ENCODE data around the gene DTX3. TPM values are rescaled to one million over a fixed set of nuclear protein-coding genes. Genes with fewer than 3 reads are reported as not detected.
"Not testable (repeated sequence)": the region's sequence is repeated elsewhere in the genome, so short reads cannot be mapped to it uniquely, and the experiment has no call there.

The DTX3 gene
- total RNA-seq, 1 donor from 2014 or later: 88.3 TPM

DNA sequence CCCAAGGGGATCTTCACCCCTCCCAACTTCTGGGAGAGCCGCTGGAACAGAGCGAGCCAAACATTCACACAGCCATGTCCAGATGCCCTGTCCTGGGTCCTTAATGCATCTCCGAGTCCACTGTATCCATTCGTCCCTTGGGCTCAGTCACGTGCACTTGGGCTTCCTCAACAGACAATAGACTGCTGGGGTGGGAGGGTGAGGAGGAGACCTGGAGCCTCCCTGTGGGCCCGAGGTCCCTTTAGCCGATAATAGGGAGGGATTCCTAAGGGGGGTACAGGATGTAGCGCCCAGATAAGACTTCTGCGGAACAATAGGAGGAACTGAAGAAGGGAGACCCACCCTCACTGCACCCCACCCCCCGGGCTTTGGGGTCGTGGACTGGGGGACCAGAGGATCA lies 13.3 kb downstream of the DTX3 start:
- H3K27me3 Mint-ChIP-seq (ENCODE audit: low read depth): peaks cover 75% of the 10 kb centered on the region
- no peaks in the 10 kb centered on the region for H3K9me3 Mint-ChIP-seq
- no peak overlapping the region for H3K27ac Mint-ChIP-seq
- no peak overlapping the region for H3K4me3 Mint-ChIP-seq
- H3K36me3 Mint-ChIP-seq: peaks cover 50% of the 10 kb centered on the region
- H3K4me1 Mint-ChIP-seq: peaks cover 14% of the 10 kb centered on the region
- TF ChIP-seq CTCF (IDR thresholded peaks at IDR 0.05; ENCODE audit: unreplicated experiment): no peak
- no peak for DNase-seq (ENCODE audit: low spot score in 2 of 2, unreplicated experiment in 2 of 2)

DNA sequence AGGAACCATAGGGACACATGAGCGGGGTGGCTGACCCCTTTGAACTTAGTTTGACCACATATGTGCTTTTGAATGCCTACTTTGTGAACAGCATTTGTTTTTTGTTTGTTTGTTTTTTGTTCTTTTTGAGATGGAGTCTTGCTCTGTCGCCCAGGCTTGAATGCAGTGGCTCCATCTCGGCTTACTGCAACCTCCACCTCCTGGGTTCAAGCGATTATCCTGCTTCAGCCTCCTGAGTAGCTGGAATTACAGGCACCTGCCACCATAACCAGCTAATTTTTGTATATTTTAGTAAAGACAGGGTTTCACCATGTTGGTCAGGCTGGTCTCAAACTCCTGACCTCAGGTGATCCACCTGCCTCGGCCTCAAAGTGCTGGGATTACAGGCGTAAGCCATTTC lies 13.8 kb downstream of the DTX3 start:
- Mint-ChIP-seq H3K27me3 (ENCODE audit: low read depth) (peaks cover 79% of the 10 kb centered on the region), H3K4me1 (peaks cover 14% of the 10 kb centered on the region), H3K36me3 (peaks cover 50% of the 10 kb centered on the region)
- not testable (repeated sequence) for H3K27ac Mint-ChIP-seq; H3K4me3 Mint-ChIP-seq; H3K9me3 Mint-ChIP-seq; DNase-seq (ENCODE audit: low spot score in 2 of 2, unreplicated experiment in 2 of 2)

DNA sequence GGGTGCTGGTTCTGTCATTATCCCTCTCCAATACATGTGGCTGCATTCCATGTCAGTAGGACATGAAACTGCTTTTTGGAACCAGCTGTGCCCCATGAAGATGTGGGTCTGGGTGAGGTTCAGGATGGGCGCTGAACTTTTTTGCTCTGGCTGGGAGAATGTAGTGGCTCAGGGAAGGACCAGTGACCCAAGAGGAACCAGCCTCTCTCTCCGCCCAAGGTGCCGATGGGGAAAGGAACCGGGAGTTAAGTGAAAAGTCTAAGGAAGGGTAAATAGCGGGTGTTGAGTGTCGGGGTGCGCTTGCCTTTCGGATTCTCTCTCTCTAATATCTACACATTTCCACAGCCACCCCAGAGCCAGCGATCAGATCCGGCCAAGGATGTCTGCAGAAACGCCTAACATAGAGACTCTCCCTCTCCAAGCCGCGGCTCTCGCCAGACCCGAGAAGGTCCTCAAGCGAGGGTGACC lies 14.4 kb downstream of the DTX3 start:
- Mint-ChIP-seq H3K36me3 (peaks cover 47% of the 10 kb centered on the region), H3K27me3 (ENCODE audit: low read depth) (peaks cover 85% of the 10 kb centered on the region), H3K27ac (no peak overlapping the region), H3K9me3 (no peaks in the 10 kb centered on the region), H3K4me3 (no peak overlapping the region), H3K4me1 (peaks cover 14% of the 10 kb centered on the region)
- DNase-seq (ENCODE audit: low spot score in 2 of 2, unreplicated experiment in 2 of 2): no peak
- TF ChIP-seq CTCF (IDR thresholded peaks at IDR 0.05; ENCODE audit: unreplicated experiment): no peak

DNA sequence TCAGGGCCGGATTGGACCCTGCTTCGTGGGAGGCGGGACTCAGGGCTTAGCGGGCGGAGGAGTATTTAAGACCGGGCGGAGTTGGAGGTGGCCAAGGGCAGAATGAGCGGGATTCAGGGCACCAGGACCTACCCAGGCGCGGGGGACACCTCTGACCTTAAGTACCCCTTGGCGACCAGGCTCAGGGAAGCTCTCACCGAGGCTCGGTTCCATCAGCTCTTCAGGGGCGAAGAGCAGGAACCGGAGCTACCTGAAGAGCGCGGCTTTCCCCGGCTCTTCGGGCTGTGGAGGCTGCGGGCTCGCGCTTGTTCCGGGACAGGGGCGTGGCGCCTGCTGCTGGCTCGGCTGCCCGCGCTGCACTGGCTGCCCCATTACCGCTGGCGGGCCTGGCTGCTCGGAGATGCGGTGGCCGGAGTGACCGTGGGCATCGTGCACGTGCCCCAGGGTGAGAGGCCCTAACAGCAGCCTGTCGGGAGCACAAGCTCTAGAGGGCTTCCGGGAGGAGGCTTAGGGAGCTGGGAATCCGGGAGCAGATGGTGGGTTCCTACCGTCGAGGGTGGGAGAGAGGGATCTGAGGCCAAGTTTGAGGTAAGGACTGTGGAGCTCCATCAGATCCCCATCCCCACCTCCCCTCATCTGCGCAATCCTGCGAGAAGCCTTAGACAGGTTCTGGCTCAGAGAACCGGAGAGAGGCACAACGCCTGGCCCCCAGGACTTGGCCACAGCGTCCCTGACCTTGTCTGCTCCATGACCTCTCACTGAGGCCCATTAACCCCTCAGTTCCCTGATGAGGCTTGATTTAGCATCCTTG lies 15.0 kb downstream of the DTX3 start:
- Mint-ChIP-seq H3K27me3 (ENCODE audit: low read depth) (peaks cover 92% of the 10 kb centered on the region), H3K9me3 (no peaks in the 10 kb centered on the region), H3K4me3 (no peak overlapping the region), H3K27ac (no peak overlapping the region), H3K36me3 (peaks cover 41% of the 10 kb centered on the region), H3K4me1 (peaks cover 14% of the 10 kb centered on the region)
- no peak for TF ChIP-seq CTCF (IDR thresholded peaks at IDR 0.05; ENCODE audit: unreplicated experiment)
- no peak for DNase-seq (ENCODE audit: low spot score in 2 of 2, unreplicated experiment in 2 of 2)

- TF ChIP-seq CTCF (IDR thresholded peaks at IDR 0.05; ENCODE audit: unreplicated experiment): no peak
- peaks cover 38% of the 10 kb centered on the region for H3K36me3 Mint-ChIP-seq
- H3K9me3 Mint-ChIP-seq: no peaks in the 10 kb centered on the region
- no peak for DNase-seq (ENCODE audit: low spot score in 2 of 2, unreplicated experiment in 2 of 2)
- H3K4me3 Mint-ChIP-seq: peak overlapping the region; percentile 65
- H3K27ac Mint-ChIP-seq: no peak overlapping the region
- H3K27me3 Mint-ChIP-seq (ENCODE audit: low read depth): peaks cover 99% of the 10 kb centered on the region
- H3K4me1 Mint-ChIP-seq: peaks cover 14% of the 10 kb centered on the region
These were observed 15.8 kb downstream of the DTX3 start for GRCh38 chr12:57620245-57620935.

- no peak for TF ChIP-seq CTCF (IDR thresholded peaks at IDR 0.05; ENCODE audit: unreplicated experiment)
- Mint-ChIP-seq H3K36me3 (peaks cover 31% of the 10 kb centered on the region), H3K27me3 (ENCODE audit: low read depth) (peaks cover 99% of the 10 kb centered on the region), H3K9me3 (no peaks in the 10 kb centered on the region), H3K4me1 (peaks cover 14% of the 10 kb centered on the region), H3K4me3 (peak overlapping the region; percentile 65), H3K27ac (no peak overlapping the region)
- no peak for DNase-seq (ENCODE audit: low spot score in 2 of 2, unreplicated experiment in 2 of 2)
These were observed 16.4 kb downstream of the DTX3 start for GRCh38 chr12:57620936-57621496.

Data from mesothelial cell of epicardium (in vitro differentiated cells).